ACHN (cell line): ENCODE results near the gene ZNG1F.
"Not testable (repeated sequence)": the region's sequence is repeated elsewhere in the genome, so short reads cannot be mapped to it uniquely, and the experiment has no call there.

ENCODE experiments used
- DNase-seq: peaks from one replicate; pipeline ENCODE4 v3.0.0-alpha.2; 2015
- in situ Hi-C: cut with HindIII; loops from 2 replicates; pipeline ENCODE4 v1.10.0; 2017; ENCODE audit warnings: low sequenced_read_pairs, low pct_ligation_motif_present, low pct_unique_long_range_greater_than_20kb

The ZNG1F gene

DNA sequence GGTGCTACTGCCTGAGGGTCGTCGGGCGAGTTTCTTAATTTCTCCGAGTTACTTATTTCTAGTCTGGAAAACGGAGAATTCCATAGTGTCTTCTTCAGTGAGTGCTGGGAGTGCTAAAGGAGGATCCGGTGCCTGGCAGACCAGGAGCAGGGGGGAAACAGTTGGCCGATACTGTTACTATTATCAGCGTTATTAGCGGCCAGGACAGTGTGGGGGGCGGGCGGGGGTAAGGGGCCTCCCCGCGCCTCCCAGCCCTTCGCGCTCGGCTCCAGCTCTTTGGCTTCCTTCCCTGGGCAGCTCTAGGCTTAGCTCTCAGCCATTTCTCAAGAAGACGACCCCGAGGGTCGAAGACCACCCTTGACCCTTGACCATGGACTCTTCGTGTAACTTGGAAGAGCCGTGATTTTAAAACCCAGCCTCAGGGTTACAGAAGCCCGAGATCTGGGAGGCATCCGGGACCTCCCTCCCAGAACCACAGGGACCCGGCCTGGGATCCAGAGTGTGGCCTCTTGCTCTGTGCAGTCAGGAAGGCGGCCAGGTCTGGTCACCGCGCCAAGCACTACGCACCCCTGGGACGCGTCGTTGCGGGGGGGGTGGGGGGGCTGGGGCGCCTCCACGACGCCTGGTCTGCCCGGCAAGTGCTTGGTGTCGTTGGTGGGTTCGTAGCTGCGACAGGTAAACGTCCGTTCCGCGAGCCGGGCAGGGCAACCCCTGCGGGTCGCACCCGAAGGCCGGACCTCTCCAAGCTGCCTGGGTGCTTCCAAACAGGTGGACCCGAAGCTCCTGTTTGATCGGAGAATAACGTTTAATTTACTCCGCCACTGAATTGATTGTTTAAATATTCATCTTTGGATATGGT lies 64.6 kb downstream of the ZNG1F start:
- in situ Hi-C loops, DNase-seq: not testable (repeated sequence)

DNA sequence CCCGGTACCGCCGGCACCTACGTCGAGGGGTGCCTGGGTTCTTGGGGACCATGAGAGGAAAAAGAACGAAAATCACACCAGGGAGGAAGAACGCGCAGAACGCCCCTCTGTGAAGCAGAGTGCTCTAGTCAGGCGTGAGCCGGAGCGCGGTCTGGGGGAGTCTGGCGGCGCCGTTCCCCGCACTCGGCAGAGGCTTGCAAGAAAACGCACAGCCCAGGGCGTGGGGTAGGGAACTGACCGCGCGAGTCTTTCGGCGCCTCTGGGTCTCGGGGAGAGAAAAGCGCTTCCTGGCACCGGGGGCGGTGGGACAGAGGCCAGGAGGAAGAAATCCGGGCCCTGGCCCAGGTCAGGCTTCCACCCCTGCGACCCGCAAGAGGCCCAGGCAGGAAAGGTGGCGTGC lies 65.3 kb downstream of the ZNG1F start:
- in situ Hi-C loops, DNase-seq: not testable (repeated sequence)

DNA sequence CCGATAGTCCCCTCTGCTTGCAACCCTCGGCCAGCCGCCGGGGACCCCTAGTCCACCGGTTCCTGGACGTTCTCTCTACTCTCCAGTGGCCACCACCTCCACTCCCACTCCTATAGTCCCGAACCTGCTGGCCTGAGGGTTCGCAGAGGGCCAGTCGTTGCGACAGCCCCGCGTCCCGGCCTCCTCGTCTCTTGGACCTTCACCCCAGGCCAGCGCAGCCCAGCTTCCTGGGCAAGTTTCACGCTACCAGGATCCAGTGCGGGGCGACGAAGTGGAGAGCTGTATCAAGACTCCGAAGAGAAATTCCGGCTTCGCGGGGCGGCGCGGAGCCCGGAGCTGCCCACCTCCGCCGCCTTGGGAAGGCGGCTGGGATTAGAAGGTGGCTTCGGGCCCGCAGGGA lies 65.7 kb downstream of the ZNG1F start:
- DNase-seq, in situ Hi-C loops: not testable (repeated sequence)

DNA sequence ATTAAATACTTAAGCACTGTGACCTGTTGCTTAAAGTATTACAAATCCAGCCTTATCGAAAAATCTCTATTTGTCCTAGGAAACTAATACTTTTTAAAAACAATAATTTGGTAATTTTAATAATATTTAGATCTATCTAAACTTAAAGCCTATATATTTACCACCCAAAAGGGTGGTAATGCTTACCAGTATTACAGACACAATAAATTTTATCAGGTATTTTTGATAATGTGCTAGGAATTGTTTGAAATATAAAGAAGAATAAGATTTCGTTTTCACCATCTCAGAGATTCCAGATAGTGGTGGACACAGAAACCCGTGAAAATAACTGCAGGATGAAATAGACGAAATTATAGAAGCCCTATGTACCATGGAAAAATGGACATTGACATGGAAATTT lies 68.4 kb downstream of the ZNG1F start:
- DNase-seq, in situ Hi-C loops: not testable (repeated sequence)

DNA sequence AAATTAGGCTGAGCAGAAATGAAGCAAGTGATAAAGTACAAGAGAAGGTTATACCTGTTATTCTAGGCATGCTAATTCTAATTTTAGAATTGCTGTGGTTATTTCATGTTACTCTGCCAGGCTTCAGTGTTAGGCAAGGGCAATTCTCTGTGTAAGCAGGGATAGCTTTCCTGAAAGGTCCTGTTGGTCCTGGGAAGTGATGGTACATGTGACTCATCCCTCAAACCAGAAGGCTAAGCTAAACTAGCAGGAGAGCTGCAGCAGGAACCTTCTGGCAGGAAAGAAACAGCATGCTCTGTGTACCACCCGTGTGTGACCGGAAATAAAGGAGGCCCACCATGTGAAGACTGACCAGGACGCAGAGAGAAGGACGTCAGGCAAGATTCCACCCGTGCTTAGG lies 69.4 kb downstream of the ZNG1F start:
- in situ Hi-C loops, DNase-seq: not testable (repeated sequence)

DNA sequence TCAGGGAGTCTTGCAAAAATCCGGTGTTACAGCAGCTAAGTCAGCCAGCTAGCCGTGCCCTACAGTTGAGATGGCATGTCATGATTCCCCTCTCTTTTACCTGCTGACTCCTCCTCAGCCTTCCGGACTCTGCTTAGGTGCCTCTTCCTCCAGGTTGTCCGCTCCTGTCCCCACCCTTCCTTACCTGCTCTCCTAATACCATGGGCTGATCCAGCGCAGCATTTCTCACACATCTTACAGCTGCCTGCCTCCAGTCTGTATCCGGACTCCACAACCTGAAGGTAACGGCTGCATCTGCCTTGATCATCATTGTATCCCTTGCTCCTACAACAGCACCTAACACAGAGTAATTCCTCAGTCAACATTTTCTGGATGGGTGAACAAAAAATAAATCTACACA lies 69.8 kb downstream of the ZNG1F start:
- in situ Hi-C loops, DNase-seq: not testable (repeated sequence)

DNA sequence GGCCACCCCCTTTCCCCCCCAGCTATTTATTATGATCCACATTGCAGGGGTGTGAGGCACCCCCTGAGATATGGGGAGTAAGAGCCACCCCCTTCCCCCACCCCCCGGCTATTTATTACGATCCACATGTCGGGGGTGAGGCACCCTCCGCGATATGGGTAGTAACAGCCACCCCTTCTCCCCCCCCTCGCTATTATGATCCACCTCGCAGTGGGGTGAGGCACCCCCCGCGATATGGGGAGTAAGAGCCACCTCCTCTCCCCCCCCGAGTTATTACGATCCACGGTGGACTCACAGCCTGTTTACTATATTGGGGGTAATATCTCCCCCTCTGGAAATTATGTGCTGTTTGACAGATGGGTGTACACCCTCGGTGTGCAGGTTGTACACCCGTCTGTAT lies 75.8 kb downstream of the ZNG1F start:
- DNase-seq, in situ Hi-C loops: not testable (repeated sequence)

DNA sequence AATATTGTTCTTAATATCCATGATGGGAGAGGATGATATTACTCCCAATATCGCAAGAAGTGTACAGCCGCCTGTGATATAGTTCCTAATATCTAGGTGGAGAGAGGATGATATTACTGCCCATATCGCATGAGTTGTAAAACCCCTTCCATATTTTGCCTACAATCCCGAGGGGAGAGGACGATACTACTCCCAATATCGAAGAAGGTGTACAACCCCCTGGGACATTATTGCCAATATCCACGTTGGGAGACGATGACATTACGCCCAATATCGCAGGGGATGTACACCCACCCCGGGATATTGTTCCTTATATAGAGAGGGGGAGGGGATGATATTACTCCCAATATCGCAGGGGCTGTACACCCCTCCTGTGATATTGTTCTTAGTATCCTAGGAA lies 77.7 kb downstream of the ZNG1F start:
- DNase-seq, in situ Hi-C loops: not testable (repeated sequence)

DNA sequence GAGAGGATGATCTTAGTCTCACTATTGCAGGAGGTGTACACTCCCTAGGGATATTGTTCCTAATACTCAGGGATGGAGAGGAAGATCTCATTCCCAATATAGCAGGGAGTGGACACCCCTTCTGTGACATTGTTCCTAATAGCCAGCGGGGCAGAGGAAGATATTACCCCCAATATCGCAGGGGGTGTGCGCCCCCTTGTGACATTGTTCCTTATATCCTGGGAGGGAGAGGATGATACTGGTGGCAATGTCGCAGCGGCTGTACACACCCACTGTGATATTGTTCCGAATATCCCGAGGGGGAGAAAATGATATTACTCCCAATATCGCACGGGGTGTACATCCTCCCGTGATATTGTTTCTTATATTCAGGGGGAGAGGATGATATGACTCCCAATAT lies 78.2 kb downstream of the ZNG1F start:
- DNase-seq, in situ Hi-C loops: not testable (repeated sequence)

DNA sequence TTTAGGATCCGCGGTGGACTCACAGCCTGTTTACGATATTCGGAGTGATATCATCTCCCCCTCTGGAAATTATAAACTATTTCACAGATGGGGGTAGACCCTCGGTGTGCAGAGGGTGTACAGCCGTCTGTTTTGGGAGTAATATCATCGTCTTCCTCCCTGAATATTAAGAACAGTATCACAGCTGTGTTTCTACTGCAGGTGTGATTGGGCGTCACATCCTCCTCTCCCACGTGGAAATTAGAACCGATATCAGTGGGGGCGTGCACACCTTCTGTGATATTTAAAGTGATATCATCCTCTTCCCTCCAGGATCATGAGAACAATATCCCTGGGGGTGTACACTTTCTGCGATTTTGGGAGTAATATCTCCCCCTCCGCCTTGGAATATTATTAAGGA lies 79.9 kb downstream of the ZNG1F start:
- DNase-seq, in situ Hi-C loops: not testable (repeated sequence)

DNA sequence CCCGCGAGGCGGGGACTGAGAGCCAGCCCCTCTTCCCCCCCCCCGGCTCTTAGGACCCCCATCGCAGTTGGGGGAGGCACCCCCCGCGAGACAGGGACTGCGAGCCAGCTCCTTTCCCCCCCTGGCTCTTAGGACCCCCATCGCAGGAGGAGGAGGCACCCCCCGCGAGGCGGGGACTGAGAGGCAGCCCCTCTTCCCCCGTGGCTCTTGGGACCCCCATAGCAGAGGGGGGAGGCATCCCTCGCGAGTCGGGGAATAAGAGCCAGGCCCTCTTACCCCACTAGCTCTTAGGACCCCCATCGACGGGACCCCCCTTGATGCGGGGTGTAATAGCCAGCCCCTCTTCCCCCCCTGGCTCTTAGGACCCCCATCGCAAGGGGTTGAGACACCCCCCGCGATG lies 80.3 kb downstream of the ZNG1F start:
- DNase-seq, in situ Hi-C loops: not testable (repeated sequence)

DNA sequence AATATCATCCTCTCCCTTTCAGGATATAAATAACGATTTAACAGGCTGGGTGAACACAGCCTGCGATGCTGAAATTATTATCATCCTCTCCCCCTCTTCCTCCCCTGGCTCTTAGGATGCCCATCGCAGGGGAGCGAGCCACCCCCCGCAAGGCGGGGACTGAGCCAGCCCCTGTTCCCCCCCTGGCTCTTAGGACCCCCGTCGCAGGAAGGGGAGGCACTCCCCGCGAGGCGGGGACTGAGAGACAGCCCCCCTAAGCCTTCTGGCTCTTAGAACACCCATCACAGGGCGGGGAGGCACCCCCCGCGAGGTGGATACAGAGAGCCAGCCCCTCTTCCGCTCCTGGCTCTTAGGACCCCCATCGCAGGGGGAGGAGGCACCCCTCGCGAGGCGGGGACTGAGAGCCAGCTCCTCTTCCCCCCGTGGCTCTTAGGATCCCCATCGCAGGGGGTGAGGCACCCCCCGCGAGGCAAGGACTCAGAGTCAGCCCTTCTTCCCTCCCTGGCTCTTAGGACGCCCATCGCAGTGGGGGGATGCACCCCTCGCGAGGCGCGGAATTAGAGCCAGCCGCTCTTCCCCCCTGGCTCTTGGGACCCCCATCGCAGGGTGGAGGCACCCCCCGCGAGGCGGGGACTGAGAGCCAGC lies 82.5 kb downstream of the ZNG1F start:
- DNase-seq, in situ Hi-C loops: not testable (repeated sequence)

DNA sequence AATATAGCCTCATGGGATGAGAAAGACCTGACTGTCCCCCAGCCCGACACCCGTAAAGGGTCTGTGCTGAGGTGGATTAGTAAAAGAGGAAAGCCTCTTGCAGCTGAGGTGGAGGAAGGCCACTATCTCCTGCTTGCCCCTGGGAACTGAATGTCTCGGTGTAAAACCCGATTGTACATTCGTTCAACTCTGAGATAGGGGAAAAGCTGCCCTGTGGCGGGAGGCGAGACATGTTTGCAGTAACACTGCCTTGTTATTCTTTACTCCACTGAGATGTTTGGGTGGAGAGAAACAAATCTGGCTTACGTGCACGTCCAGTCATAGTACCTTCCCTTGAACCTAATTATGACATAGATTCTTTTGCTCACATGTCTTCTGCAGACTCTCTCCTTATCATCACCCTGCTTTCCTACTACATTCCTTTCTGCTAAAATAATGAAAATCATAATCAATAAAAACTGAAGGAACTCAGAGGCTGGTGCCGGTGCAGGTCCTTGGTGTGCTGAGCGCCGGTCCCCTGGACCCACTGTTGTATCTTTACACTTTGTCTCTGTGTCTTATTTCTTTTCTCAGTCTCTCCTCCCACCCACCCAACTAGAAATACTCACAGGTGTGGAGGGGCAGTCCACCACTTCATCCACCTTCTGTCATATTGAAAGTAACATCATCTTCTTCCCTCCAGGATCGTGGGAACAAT lies 83.4 kb downstream of the ZNG1F start:
- DNase-seq, in situ Hi-C loops: not testable (repeated sequence)

DNA sequence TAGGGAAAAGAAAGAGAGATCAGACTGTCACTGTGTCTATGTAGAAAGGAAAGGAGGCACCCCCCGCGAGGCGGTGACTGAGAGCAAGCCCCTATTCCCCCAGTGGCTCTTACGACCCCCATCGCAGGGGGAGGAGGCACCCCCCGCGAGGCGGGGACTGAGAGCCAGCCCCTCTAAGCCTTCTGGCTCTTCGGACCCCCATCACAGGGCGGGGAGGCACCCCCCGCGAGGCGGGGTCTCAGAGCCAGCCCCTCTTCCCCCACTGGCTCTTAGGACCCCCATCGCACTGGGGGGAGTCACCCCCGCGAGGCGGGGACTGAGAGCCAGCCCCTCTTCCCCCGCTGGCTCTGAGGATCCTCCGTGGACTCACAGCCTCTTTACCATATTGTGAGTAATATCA lies 84.6 kb downstream of the ZNG1F start:
- in situ Hi-C loops, DNase-seq: not testable (repeated sequence)

DNA sequence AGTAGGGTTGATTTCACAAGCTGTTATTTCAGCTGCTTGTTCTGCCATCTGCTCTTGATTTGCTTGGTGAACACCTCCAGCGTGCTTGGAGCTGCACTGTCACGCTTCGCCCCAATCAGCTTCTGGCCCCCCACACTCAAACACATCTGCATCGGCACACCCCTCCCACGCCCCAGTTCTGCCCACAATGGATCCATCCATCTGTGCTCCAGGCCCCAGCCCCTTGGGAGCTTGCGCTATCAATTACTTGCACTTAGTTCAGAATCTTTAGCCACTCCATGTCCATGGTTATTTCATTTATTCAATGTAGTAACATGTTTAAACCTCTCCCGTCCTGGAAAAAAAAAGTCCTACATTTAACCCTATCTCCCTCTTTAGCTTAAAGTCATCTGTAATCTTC lies 88.6 kb downstream of the ZNG1F start:
- in situ Hi-C loops, DNase-seq: not testable (repeated sequence)

DNA sequence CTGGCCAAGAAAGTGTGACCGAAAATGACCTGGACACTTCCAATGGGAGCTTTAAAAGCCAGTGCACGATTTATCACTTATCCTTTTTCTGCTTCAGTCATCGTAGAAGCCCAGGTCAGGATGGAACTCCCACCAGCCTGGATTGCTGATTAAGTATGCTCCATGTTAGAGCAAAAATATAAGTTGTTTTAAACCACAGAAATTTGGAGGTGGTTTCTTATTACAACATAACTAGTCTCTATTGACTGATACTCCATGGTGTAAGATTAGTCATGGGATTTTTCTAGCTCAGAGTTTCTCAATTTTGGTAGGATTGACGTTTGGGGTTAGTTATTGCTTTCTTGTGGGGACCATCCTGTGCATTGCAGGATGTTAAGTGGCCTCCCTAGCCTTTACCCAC lies 90.4 kb downstream of the ZNG1F start:
- in situ Hi-C loops = not testable (repeated sequence)

DNA sequence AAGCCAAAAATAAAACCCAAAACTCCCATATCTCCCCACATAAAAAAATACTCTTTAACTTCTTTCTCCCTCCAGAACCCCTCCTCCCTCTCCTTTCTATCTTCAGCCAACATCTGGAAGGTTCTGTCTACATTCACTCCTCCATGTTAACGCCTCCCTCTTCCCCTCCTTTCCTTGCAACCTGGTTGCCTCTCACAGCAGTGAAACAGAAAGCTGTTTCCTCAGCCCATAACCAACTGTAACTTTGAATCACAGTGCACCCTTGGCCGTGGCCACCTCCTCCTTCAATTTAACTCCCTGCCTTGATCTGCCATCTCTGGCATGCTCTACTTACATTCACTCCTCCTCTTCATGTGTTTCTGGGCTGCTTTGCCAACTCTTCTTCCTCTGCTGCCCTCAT lies 94.1 kb downstream of the ZNG1F start:
- DNase-seq, in situ Hi-C loops: not testable (repeated sequence)

More for the DNA sequence above, 90.4 kb downstream of the ZNG1F start:
- not testable (repeated sequence) for DNase-seq

DNA sequence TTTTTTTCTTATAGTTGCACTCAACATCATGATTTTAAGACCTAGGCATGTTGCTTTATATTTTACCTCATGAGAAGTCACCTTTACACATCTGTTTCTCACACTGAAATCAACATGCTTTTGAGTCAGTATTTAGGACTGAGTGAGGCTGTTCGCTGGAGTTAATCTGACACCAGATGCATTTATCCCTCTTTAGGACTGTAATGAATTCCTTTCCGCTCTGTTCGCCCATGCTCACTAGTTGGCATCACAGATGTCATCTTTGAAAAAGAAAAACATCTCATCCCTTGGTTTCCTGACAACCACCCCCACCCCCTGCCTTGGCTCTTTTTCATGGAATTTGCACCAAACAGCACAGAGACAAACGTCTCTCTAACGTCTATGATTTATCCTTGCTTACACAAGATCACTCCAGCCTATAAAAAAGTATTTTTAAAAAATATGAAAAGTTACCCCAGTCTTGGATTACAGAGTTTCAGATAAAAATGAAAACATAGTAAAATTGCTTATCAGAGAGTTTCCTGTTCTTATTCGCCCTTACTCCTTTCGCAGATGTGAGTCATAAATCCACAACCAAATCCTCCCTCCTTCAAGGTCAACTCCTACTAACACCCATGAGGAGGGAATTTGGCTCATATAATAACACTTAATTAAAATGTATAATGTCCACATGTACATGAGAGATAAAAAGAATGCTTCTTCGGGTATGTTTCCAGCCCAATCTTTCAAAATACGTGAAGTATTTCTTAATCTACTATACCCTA lies 94.9 kb downstream of the ZNG1F start:
- DNase-seq, in situ Hi-C loops: not testable (repeated sequence)
